22Rv1 (cell line): ENCODE measurements around the gene MAGOH.
A peak's percentile ranks its signal among the peaks of the same experiment; 100 is the strongest.

ENCODE experiments used
- H3K27ac ChIP-seq: fragments of 450-650 bp; 2 replicates; pipeline ENCODE4 v1.5.1; 2017
- ZFX ChIP-seq: fragments of 450-650 bp; IDR thresholded peaks from 2 replicates; pipeline ENCODE4 v1.6.1; 2017; ENCODE audit warnings: antibody characterized with exemption, borderline replicate concordance
- TF ChIP-seq, protein P1 (sequence below): fragments of 450-650 bp; IDR thresholded peaks from 2 replicates; pipeline ENCODE4 v1.5.1; 2017; ENCODE audit warnings: mild to moderate bottlenecking

Gene MAGOH

DNA sequence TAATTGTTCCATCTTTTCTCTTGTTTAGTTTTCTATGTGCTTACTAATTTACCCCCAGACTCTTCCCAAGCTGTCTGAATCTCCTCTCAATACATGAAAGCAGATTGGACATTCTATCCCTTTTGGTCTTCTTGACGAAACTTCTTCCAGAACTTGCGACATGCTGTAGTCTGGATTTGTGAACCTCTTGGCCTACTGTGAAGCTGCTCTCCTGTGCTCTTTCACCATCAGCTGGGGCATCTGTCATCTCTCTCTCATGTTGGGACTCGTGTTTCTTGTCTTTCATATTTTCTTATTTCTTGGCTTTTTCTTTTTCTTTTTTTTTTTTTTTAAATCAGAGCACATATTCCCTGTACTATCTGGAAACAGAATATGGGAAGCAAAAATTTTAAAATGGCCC, 34.9 kb downstream of the MAGOH start:
- TF ChIP-seq, protein P1, sequence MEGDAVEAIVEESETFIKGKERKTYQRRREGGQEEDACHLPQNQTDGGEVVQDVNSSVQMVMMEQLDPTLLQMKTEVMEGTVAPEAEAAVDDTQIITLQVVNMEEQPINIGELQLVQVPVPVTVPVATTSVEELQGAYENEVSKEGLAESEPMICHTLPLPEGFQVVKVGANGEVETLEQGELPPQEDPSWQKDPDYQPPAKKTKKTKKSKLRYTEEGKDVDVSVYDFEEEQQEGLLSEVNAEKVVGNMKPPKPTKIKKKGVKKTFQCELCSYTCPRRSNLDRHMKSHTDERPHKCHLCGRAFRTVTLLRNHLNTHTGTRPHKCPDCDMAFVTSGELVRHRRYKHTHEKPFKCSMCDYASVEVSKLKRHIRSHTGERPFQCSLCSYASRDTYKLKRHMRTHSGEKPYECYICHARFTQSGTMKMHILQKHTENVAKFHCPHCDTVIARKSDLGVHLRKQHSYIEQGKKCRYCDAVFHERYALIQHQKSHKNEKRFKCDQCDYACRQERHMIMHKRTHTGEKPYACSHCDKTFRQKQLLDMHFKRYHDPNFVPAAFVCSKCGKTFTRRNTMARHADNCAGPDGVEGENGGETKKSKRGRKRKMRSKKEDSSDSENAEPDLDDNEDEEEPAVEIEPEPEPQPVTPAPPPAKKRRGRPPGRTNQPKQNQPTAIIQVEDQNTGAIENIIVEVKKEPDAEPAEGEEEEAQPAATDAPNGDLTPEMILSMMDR, result no peak
- no peak for TF ChIP-seq ZFX
- H3K27ac ChIP-seq, result no peak overlapping the region

DNA sequence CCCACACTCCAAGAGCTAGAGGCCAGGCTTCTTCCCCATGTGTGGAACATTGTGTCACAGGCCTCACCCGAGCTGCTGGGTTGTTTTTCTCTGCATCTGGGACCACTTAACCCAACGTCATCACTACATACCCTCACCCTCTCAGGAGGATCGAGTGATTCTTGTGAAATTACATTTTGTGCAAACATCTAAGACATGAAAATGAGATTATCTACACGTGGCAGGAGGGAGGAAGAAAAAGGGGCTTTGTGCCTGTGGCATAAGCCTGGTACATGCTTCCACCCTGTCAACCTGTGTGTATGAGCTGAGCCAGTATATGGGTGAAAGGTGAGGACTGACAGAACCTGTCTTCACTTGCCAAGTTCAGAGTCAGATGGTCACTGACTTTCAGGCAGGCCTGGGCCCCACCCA, 40.1 kb downstream of the MAGOH start:
- TF ChIP-seq, protein P1, result no peak
- no peak for TF ChIP-seq ZFX
- no peak overlapping the region for H3K27ac ChIP-seq

DNA sequence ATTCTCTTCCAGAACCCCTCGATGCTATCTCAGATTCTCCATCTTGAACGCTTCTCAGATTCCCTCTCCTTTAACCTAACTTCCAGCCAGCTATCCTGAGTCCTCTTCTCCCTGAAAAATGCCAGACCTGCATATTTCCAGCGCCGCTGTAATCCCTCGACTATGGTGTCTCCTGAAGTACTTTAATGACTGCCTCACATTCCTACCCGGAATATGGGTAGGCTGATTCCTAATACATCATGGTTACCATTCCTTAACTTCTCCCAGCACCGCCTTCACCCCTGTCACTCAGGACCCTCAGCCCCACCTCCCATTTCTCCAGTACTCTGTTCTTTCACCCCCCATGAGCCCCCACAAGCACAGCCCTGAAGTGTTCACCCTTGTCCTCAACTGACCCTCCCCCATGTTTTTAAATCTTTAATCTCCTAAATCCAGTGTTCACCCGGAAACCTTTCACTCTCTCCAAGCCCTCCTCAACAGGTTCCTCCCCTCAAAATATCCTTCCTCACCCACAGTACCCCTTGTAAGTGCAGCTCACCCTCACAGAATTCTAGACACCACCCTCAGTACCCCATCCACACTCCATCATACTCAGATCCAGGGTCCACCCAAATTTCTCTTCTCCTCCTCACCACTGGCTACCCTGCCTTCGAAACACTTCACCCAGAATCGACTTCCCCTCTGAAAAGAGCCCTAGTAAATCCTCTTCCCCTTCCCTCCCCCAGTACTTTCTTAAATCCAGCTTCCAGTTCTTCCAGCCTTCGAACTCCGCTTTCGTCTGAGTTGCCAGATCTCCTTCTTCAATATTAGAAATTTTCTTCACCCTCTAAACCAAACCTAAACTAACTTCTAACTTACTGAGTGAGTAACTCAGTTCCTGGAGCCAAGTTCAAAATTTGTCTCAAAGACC, 40.8 kb downstream of the MAGOH start:
- H3K27ac ChIP-seq, result peak overlapping the region; percentile 71
- no peak for TF ChIP-seq ZFX
- TF ChIP-seq, protein P1, result no peak

DNA sequence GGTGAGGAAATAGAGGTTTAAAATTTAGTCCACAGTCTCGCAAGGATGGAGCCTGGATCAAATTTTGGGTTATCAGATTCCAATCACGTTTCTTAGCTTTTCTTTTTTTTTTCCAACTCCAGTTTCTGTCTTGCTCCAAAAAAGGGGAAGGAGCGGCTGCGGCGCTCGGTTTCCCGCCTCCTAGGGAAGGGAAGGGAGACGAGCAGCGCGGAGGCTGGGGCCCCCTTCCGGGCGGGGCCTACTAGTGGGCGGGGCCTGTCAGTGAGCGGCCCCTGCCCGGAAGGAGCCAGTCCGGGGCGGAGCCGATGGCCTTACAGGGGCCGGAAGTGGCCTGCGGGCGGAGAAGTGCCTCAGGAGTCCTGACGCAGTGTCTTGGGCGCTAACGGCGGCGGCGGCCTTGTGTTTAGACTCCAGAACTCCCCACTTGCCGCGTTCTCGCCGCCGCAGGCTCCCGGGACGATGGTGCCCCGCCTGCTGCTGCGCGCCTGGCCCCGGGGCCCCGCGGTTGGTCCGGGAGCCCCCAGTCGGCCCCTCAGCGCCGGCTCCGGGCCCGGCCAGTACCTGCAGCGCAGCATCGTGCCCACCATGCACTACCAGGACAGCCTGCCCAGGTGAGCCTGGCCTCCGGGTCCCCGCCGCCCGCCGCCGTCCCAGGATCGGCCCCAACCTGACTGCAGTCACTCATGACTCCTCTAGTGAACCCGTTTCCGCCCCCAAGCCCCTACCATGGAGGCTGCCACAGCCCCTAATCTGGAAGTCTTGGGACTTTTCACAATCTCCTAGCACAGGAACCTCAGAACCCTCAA, 41.6 kb downstream of the MAGOH start, which contains the start of gene CPT2:
TSS of gene CPT2 (plus strand) at position 340 of the 806 bp plus-strand sequence. CDS start at position 460, 120 bp downstream.
- peak within 1 kb of the TSS; percentile 71 for H3K27ac ChIP-seq
- no peak for TF ChIP-seq ZFX
- TF ChIP-seq, protein P1, result 0 out of 2 replicates have a peak, but pooled peaks have one; percentile 12

DNA sequence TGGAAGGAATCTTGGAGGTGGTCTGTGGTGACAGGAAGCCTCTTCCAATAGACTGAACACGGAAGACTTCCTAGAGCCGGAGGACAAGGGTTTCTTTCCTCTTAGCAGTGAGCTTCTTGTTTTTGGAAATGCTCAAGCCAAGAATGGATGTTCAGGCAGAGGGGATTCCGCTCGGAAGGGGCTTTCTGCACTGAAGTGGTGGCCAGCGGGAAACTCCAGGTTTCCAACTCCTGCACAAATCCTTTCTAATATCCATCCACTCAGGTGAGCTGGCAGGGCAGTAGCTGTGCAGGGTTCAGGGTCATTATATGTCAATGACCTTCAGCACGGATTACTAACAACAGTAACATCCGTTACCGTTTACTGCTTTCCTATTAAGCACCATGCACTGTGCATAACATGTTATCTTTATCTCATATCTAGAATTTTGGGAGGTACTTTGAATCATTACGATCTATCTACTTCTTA, 42.3 kb downstream of the MAGOH start:
- H3K27ac ChIP-seq, result peak overlapping the region; percentile 71
- no peak for TF ChIP-seq ZFX
- TF ChIP-seq, protein P1, result no peak

DNA sequence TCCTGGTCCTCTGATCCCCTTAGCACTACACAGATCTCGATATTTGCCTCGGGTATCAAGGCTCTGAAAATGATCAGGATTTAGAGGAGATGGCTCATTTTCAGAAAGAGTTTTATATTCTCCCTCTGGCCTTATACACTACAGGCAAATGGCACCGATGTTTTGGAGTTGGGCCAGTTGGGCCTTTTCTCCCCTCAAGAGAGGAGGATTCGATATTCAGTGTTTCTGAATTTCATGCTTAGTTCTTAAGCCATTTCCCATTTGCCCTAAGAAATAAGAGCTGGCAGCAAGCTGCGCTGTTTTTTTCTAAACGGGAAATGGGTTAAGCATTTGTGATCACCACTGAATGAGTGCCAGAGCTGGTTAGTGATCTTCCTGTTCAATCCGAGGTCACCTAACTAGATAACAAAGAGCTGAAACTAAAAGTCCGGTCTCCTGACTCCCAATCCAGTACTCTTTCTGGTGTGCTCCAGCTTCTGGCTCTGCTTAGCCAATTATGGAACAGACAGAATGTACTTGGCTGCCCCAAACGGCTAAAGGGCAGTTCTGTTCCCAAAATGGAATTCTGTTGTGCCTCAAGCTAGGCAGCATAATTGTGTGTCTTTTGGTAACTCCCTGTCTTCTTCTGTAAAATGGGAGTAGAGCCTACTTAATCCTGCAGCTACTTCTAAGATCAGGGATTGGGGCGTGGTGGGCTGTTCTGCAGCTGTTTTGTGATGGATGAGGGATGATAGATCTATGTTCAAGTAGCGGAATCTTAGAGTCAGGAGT, 42.9 kb downstream of the MAGOH start:
- TF ChIP-seq, protein P1, result no peak
- TF ChIP-seq ZFX, result no peak
- H3K27ac ChIP-seq, result no peak overlapping the region
